ENCODE results near the gene HTT. TPM values are rescaled to one million over a fixed set of nuclear protein-coding genes. Genes with fewer than 3 reads are reported as not detected.

The HTT gene
- total RNA-seq, 1 experiment from 2014 or later = 85.4 TPM

DNA sequence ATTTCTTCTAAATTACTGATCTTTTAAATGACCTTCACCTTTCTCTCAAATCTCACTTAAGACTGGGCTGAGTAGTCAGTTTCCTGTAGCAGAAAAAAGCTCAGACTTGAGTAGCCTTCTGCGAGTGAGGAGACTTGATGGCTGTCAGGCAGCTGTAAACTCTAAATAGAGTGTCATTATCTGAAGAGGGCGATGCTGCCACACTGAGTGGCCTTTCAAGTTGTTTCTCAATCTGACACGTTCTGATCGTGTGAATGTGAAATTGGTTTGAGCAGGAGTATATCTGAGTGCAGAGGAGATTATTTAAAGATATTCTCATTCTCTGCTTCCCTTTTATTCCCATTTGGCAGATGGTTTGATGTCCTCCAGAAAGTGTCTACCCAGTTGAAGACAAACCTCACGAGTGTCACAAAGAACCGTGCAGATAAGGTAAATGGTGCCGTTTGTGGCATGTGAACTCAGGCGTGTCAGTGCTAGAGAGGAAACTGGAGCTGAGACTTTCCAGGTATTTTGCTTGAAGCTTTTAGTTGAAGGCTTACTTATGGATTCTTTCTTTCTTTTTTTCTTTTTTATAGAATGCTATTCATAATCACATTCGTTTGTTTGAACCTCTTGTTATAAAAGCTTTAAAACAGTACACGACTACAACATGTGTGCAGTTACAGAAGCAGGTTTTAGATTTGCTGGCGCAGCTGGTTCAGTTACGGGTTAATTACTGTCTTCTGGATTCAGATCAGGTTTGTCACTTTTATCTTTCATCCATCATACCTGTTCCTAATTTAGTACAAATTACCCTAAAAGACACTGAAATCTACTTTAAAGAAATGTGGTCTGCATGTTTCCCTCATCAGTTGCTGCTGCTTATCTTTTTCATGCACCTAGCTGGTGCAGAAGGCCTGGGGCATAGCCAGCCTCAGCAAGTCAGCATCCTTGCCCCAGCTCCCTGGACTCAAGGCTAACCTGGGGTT, 100.2 kb downstream of the HTT start:
- no peak for DNase-seq (ENCODE audit: low spot score)
- Mint-ChIP-seq H3K27me3 (ENCODE audit: low read depth) (no peaks in the 10 kb centered on the region), H3K9me3 (no peaks in the 10 kb centered on the region), H3K27ac (no peak overlapping the region), H3K4me3 (no peak overlapping the region), H3K4me1 (no peaks in the 10 kb centered on the region), H3K36me3 (peaks cover 64% of the 10 kb centered on the region)
- TF ChIP-seq, protein P1, sequence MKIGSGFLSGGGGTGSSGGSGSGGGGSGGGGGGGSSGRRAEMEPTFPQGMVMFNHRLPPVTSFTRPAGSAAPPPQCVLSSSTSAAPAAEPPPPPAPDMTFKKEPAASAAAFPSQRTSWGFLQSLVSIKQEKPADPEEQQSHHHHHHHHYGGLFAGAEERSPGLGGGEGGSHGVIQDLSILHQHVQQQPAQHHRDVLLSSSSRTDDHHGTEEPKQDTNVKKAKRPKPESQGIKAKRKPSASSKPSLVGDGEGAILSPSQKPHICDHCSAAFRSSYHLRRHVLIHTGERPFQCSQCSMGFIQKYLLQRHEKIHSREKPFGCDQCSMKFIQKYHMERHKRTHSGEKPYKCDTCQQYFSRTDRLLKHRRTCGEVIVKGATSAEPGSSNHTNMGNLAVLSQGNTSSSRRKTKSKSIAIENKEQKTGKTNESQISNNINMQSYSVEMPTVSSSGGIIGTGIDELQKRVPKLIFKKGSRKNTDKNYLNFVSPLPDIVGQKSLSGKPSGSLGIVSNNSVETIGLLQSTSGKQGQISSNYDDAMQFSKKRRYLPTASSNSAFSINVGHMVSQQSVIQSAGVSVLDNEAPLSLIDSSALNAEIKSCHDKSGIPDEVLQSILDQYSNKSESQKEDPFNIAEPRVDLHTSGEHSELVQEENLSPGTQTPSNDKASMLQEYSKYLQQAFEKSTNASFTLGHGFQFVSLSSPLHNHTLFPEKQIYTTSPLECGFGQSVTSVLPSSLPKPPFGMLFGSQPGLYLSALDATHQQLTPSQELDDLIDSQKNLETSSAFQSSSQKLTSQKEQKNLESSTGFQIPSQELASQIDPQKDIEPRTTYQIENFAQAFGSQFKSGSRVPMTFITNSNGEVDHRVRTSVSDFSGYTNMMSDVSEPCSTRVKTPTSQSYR (CRISPR knock-in tag; IDR thresholded peaks at IDR 0.05) = no peak
- TF ChIP-seq NFE2L1 (CRISPR knock-in tag; IDR thresholded peaks at IDR 0.05) (no peak), SMAD4 (CRISPR knock-in tag; IDR thresholded peaks at IDR 0.05) (no peak), RELA (CRISPR knock-in tag; IDR thresholded peaks at IDR 0.05; ENCODE audit: borderline replicate concordance) (no peak)
- TF ChIP-seq, protein P2, sequence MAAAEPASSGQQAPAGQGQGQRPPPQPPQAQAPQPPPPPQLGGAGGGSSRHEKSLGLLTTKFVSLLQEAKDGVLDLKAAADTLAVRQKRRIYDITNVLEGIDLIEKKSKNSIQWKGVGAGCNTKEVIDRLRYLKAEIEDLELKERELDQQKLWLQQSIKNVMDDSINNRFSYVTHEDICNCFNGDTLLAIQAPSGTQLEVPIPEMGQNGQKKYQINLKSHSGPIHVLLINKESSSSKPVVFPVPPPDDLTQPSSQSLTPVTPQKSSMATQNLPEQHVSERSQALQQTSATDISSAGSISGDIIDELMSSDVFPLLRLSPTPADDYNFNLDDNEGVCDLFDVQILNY (CRISPR knock-in tag; IDR thresholded peaks at IDR 0.05) = no peak
- TF ChIP-seq, protein P3, sequence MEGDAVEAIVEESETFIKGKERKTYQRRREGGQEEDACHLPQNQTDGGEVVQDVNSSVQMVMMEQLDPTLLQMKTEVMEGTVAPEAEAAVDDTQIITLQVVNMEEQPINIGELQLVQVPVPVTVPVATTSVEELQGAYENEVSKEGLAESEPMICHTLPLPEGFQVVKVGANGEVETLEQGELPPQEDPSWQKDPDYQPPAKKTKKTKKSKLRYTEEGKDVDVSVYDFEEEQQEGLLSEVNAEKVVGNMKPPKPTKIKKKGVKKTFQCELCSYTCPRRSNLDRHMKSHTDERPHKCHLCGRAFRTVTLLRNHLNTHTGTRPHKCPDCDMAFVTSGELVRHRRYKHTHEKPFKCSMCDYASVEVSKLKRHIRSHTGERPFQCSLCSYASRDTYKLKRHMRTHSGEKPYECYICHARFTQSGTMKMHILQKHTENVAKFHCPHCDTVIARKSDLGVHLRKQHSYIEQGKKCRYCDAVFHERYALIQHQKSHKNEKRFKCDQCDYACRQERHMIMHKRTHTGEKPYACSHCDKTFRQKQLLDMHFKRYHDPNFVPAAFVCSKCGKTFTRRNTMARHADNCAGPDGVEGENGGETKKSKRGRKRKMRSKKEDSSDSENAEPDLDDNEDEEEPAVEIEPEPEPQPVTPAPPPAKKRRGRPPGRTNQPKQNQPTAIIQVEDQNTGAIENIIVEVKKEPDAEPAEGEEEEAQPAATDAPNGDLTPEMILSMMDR (IDR thresholded peaks at IDR 0.05) = no peak
- no peak for ATAC-seq
- ChIA-PET CTCF (no interaction called here), POLR2A (no interaction called here)

DNA sequence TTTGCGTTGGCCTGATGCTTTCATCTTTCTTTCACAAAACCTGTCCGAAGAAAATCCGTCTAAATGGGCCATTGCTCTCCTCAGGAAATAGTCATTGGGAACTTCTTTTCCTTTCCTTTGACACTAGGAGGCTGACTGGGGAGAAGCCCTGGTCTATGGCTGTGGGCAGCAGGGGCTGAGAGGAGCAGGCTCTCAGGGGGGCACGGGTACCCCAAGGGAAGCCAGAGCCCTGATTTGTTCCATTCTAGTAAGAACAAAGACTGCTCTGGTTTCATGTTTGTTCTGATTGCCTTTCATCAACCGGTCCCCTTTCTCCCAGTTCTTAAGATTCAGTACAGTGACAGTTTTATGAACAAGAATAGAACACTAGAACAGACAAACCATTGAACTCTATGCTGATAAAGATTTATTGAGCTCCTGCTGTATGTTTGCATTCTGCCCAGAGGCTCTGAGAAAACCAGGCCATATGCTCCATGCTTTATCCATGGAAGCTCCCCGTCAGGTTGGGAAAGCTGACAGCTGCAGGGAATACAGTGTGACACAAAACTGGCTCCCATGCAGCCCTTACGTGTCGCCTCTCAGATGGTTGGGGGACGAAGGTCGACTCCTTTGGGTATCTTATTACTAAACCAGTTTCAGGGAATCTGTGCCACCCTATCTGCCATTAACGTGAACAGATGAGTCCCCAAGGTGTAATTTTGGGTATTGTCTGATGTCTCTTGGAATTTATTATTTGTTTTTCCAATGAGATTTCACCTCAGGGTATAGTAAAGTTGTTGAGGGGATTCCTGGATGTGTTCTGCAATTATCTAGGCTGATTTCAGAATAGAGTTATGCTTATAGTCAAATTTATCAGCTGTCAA, 102.1 kb downstream of the HTT start:
- Mint-ChIP-seq H3K4me1 (peaks cover 6% of the 10 kb centered on the region), H3K36me3 (peaks cover 58% of the 10 kb centered on the region), H3K27me3 (ENCODE audit: low read depth) (no peaks in the 10 kb centered on the region), H3K4me3 (no peak overlapping the region), H3K27ac (no peak overlapping the region), H3K9me3 (no peaks in the 10 kb centered on the region)
- DNase-seq (ENCODE audit: low spot score) (no peak), ATAC-seq (no peak)
- ChIA-PET CTCF (no interaction called here), POLR2A (no interaction called here)
- TF ChIP-seq, protein P1 (CRISPR knock-in tag; IDR thresholded peaks at IDR 0.05) = no peak
- no peak for TF ChIP-seq NFATC4 (CRISPR knock-in tag; IDR thresholded peaks at IDR 0.05)

DNA sequence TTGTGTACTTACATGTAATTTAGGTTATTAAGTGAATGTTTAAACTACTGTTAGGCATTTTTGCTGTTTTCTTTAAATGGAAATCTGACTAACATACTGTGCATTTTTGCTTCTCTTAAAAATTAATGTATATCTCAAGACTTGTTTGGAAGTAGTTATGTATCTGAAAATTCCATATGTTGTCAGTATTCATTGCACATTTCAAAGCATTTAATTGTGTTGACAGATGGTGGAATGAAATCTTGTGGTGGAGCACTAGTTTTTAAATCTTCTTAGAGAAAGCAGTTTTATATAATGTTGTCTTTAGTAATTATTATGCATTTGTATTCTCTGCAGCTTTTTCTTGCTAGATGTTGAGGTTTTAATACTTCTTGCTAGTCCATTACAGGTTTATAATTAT, 102.9 kb downstream of the HTT start:
- Mint-ChIP-seq H3K4me3 (no peak overlapping the region), H3K36me3 (peaks cover 56% of the 10 kb centered on the region), H3K4me1 (peaks cover 6% of the 10 kb centered on the region), H3K9me3 (no peaks in the 10 kb centered on the region), H3K27me3 (ENCODE audit: low read depth) (no peaks in the 10 kb centered on the region), H3K27ac (no peak overlapping the region)
- DNase-seq (ENCODE audit: low spot score) (no peak), ATAC-seq (no peak)
- ChIA-PET CTCF (no interaction called here), POLR2A (no interaction called here)
- TF ChIP-seq CBFB (CRISPR knock-in tag; IDR thresholded peaks at IDR 0.05; ENCODE audit: low read depth) (no peak), ZNF219 (CRISPR knock-in tag; IDR thresholded peaks at IDR 0.05; ENCODE audit: borderline replicate concordance) (no peak), NFE2L1 (CRISPR knock-in tag; IDR thresholded peaks at IDR 0.05) (no peak), SMAD3 (CRISPR knock-in tag; IDR thresholded peaks at IDR 0.05; ENCODE audit: borderline replicate concordance) (no peak), GTF2I (CRISPR knock-in tag; conservative IDR thresholded peaks at IDR 0.05) (no peak), ZNF121 (CRISPR knock-in tag; IDR thresholded peaks at IDR 0.05) (no peak), RORB (CRISPR knock-in tag; IDR thresholded peaks at IDR 0.05) (no peak), TCF7 (CRISPR knock-in tag; IDR thresholded peaks at IDR 0.05; ENCODE audit: low read depth) (no peak)
- TF ChIP-seq, protein P4, sequence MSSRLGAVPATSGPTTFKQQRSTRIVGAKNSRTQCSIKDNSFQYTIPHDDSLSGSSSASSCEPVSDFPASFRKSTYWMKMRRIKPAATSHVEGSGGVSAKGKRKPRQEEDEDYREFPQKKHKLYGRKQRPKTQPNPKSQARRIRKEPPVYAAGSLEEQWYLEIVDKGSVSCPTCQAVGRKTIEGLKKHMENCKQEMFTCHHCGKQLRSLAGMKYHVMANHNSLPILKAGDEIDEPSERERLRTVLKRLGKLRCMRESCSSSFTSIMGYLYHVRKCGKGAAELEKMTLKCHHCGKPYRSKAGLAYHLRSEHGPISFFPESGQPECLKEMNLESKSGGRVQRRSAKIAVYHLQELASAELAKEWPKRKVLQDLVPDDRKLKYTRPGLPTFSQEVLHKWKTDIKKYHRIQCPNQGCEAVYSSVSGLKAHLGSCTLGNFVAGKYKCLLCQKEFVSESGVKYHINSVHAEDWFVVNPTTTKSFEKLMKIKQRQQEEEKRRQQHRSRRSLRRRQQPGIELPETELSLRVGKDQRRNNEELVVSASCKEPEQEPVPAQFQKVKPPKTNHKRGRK (CRISPR knock-in tag; IDR thresholded peaks at IDR 0.05; ENCODE audit: borderline replicate concordance) = no peak
- TF ChIP-seq, protein P5, sequence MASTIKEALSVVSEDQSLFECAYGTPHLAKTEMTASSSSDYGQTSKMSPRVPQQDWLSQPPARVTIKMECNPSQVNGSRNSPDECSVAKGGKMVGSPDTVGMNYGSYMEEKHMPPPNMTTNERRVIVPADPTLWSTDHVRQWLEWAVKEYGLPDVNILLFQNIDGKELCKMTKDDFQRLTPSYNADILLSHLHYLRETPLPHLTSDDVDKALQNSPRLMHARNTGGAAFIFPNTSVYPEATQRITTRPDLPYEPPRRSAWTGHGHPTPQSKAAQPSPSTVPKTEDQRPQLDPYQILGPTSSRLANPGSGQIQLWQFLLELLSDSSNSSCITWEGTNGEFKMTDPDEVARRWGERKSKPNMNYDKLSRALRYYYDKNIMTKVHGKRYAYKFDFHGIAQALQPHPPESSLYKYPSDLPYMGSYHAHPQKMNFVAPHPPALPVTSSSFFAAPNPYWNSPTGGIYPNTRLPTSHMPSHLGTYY (CRISPR knock-in tag; IDR thresholded peaks at IDR 0.05) = no peak

Data from WTC11 (cell line).